ENCODE measurements around the gene CCNB2.

- TF ChIP-seq RCOR1 (conservative IDR thresholded peaks at IDR 0.05; ENCODE audit: low read depth, low read length) (no peak), POLR2AphosphoS2 (IDR thresholded peaks at IDR 0.05; ENCODE audit: low read depth, low read length) (no peak), STAT1 (conservative IDR thresholded peaks at IDR 0.05) (no peak), CTCF (IDR thresholded peaks at IDR 0.05 in 2 of 3, conservative IDR thresholded peaks at IDR 0.05 in 1 of 3; ENCODE audit: control insufficient read depth in 2 of 3, extremely low read depth in 1 of 3, insufficient read depth in 1 of 3, low read depth in 3 of 3, low read length in 3 of 3) (no peak), USF2 (IDR thresholded peaks at IDR 0.05; ENCODE audit: borderline replicate concordance, low read depth, low read length) (no peak), RELA (IDR thresholded peaks at IDR 0.05; ENCODE audit: borderline replicate concordance, partially characterized antibody) (no peak), ZNF622 (IDR thresholded peaks at IDR 0.05) (no peak), POLR2A (IDR thresholded peaks at IDR 0.05; ENCODE audit: low read depth, low read length) (no peak)
- TF ChIP-seq, protein P1, sequence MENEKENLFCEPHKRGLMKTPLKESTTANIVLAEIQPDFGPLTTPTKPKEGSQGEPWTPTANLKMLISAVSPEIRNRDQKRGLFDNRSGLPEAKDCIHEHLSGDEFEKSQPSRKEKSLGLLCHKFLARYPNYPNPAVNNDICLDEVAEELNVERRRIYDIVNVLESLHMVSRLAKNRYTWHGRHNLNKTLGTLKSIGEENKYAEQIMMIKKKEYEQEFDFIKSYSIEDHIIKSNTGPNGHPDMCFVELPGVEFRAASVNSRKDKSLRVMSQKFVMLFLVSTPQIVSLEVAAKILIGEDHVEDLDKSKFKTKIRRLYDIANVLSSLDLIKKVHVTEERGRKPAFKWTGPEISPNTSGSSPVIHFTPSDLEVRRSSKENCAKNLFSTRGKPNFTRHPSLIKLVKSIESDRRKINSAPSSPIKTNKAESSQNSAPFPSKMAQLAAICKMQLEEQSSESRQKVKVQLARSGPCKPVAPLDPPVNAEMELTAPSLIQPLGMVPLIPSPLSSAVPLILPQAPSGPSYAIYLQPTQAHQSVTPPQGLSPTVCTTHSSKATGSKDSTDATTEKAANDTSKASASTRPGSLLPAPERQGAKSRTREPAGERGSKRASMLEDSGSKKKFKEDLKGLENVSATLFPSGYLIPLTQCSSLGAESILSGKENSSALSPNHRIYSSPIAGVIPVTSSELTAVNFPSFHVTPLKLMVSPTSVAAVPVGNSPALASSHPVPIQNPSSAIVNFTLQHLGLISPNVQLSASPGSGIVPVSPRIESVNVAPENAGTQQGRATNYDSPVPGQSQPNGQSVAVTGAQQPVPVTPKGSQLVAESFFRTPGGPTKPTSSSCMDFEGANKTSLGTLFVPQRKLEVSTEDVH (IDR thresholded peaks at IDR 0.05; ENCODE audit: low read depth, partially characterized antibody) = no peak
- TF ChIP-seq, protein P2, sequence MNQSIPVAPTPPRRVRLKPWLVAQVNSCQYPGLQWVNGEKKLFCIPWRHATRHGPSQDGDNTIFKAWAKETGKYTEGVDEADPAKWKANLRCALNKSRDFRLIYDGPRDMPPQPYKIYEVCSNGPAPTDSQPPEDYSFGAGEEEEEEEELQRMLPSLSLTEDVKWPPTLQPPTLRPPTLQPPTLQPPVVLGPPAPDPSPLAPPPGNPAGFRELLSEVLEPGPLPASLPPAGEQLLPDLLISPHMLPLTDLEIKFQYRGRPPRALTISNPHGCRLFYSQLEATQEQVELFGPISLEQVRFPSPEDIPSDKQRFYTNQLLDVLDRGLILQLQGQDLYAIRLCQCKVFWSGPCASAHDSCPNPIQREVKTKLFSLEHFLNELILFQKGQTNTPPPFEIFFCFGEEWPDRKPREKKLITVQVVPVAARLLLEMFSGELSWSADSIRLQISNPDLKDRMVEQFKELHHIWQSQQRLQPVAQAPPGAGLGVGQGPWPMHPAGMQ (IDR thresholded peaks at IDR 0.05; ENCODE audit: borderline replicate concordance) = no peak
Measured at GRCh38 chr15:59115047-59115446, 10.1 kb downstream of the CCNB2 start.

All from GM12878 (cell line).